Tibial nerve (tissue), 3 donors: ENCODE measurements around the gene KIF17.

Source experiments
- CTCF ChIP-seq, 5 experiments: fragments of 200-600 bp in 3 of 5; fragments of 450-650 bp in 2 of 5; sonication (generic) in 3 of 5; IDR thresholded peaks; one replicate each; pipeline ENCODE4 v1.5.1; 2016 to 2019; ENCODE audit warnings: antibody characterized with exemption in 5 of 5, mild to moderate bottlenecking in 3 of 5, moderate library complexity in 2 of 5
- POLR2A ChIP-seq, 2 donors: fragments of 450-650 bp; IDR thresholded peaks; one replicate each; pipeline ENCODE4 v1.6.1; 2017; ENCODE audit warnings: antibody characterized with exemption in 2 of 2, mild to moderate bottlenecking in 2 of 2, moderate library complexity in 2 of 2

DNA sequence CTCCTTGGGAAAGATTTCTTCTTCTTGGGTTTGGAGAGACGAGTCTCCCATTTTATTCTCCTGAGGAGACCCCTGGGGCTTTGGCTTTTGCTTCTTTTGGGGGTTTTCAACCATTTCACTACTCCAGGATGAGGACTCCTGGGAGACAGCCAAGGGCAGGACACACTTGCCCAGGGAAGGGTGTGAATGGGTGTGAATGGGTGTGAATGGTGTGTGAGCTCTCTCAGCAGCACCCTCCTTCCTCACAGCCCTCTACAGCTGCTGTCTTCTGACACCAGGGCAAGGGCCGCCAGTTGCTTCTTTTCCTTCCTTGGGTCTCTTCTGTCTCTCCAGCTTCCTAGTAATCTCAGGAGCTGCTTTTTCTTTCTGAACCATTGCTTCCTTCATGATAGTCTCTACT is 24.2 kb downstream of the KIF17 start:
- TF ChIP-seq CTCF (IDR thresholded peaks at IDR 0.05) = no peak
- TF ChIP-seq POLR2A (IDR thresholded peaks at IDR 0.05) = no peak
